HG03469 (cell line): ENCODE results near the gene MS4A5.
A peak's percentile ranks its signal among the peaks of the same experiment; 100 is the strongest.

Experiments
- ATAC-seq: cut with Tn5 transposase; IDR thresholded peaks from one replicate; pipeline ENCODE4 v1.9.1; 2021; ENCODE audit warnings: mild to moderate bottlenecking, moderate library complexity, moderate number of reproducible peaks; ENCODE audit not compliant: unreplicated experiment

Gene MS4A5

GRCh38 chr11:60477035-60477445 lies 47.7 kb downstream of the MS4A5 start:
- ATAC-seq: peak; percentile 50

GRCh38 chr11:60482361-60482760 lies 53.0 kb downstream of the MS4A5 start:
- ATAC-seq: no peak

- peak; percentile 83 for ATAC-seq
Measured at GRCh38 chr11:60485987-60486386, 56.6 kb downstream of the MS4A5 start.

GRCh38 chr11:60492488-60493009 lies 63.2 kb downstream of the MS4A5 start, which contains the start of gene MS4A12:
Gene MS4A12, plus strand, starts transcription at chr11:60492778. Its CDS starts 4,541 bp downstream, at chr11:60497319.
- no peak for ATAC-seq

GRCh38 chr11:60493454-60493853 lies 64.1 kb downstream of the MS4A5 start:
- no peak for ATAC-seq
